Measurements from ENCODE around the gene TK1.
"Not testable (repeated sequence)": the region's sequence is repeated elsewhere in the genome, so short reads cannot be mapped to it uniquely, and the experiment has no call there.

The TK1 gene, protein sequence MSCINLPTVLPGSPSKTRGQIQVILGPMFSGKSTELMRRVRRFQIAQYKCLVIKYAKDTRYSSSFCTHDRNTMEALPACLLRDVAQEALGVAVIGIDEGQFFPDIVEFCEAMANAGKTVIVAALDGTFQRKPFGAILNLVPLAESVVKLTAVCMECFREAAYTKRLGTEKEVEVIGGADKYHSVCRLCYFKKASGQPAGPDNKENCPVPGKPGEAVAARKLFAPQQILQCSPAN

GRCh38 chr17:78186692-78187595, at the start of gene TK1, which contains the start of gene AFMID:
Gene TK1 (minus strand): TSS chr17:78187052. CDS start chr17:78186994, 58 bp downstream.
Gene AFMID (plus strand): TSS chr17:78187362. CDS start chr17:78187371, 9 bp downstream.
- peak; percentile 97 for DNase-seq (ENCODE audit: low read depth in 2 of 2)

- DNase-seq (ENCODE audit: low read depth in 2 of 2): no peak
These were observed 49.0 kb upstream of the TK1 start for GRCh38 chr17:78235885-78236284.

DNA sequence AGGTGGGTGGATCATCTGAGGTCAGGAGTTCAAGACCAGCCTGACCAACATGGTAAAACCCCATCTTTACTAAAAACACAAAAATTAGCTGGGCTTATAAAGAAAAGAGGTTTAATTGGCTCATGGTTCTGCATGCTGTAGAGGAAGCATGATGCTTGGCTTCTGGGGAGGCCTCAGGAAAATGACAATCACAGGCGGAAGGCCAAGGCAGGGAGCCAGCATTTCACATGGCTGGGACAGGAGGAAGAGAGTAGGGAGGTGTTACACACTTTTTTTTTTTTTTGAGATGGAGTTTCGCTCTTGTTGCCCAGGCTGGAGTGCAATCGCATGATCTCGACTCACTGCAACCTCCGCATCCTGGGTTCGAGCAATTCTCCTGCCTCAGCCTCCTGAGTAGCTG, 48.2 kb upstream of the TK1 start:
- DNase-seq (ENCODE audit: low read depth in 2 of 2): not testable (repeated sequence)

- DNase-seq (ENCODE audit: low read depth in 2 of 2): no peak
These were observed 47.5 kb upstream of the TK1 start for GRCh38 chr17:78234261-78234865.

- no peak for DNase-seq (ENCODE audit: low read depth in 2 of 2)
These were observed 46.8 kb upstream of the TK1 start for GRCh38 chr17:78233678-78234077.

DNA sequence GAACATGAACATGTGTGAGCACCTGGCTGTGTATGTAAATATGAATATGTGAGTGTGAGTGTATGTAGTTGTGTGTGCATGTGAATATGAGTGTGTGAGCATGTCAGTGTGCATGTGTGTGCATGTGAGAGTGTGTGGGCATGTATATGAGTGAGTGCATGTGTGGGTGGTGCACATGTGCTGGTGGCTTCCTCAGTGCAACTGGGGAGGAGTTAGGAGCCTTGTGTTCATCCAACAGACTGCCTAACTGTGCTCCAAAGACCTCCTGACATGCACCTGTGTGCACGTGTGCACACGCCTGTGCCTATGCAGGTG, 46.0 kb upstream of the TK1 start:
- DNase-seq (ENCODE audit: low read depth in 2 of 2): no peak

GRCh38 chr17:78231991-78232858, 45.4 kb upstream of the TK1 start:
- DNase-seq (ENCODE audit: low read depth in 2 of 2): no peak

DNA sequence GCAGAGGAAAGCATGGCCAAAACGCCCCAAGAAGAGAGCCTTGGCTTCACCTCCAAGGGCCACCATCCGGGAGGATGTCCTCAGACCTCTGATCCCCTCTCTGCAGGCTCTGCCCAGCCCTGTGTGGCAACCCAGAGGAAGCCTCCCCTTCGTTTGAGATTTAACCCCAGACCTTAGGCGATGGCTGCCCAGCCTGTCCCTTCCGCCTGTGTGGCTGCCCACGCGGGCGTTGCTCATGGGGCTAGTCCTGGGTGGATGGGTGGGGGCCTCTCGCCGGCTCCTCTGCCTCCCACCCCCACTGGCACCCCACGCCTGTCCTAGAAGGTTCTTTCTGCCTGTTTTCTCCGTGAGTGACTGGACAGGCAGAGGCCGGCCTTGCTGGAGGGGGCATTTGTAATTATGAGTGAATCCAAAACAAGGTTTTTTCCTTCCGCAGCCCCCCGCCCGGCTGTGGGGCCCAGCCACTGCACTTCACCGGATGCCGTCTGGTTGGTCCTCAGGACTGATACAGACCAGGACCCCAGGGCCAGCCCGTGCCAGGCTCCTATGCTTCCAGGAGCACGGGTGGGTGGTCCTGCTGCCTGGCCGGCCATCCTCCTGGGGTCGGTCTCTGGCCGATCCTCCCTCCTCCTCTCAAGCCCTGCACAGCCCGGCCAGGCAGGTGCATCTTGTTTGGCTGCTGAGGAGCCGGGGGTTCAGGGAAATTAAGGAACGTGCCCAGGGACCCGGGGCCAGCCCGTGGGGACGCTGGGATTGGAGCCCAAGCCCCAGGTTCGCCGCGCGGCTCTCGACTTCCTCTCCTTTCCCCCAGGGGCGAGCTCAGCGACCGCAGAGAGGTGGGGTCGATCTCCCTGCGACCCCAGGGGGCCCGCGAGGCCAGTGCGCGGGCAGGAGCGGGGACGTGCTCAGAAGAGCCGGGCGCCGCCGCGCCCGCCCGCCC, 44.4 kb upstream of the TK1 start, which contains the start of gene TMEM235:
TMEM235 (plus strand) TSS at position 636 of the 940 bp plus-strand sequence. CDS start 393 bp downstream, outside the sequence.
- no peak for DNase-seq (ENCODE audit: low read depth in 2 of 2)

GRCh38 chr17:78230252-78230962, 43.6 kb upstream of the TK1 start:
- DNase-seq (ENCODE audit: low read depth in 2 of 2): no peak

DNA sequence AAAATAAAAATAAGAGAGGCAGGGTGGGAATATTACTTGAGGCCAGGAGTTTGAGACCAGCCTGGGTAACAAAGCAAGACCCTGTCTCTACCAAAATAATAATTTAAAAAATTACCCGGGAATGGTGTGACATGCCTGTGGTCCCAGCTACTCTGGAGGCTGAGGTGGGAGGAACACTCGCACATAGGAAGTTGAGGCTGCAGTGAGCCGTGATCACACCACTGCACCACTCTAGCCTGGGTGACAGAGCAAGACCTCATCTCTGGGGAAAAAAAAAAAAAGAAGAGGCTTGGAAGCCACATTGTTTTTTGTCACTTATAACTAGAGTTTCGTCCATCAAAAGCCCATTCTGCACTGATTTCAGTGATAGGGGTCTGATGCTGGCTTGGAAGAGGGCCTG, 41.3 kb upstream of the TK1 start:
- no peak for DNase-seq (ENCODE audit: low read depth in 2 of 2)

DNA sequence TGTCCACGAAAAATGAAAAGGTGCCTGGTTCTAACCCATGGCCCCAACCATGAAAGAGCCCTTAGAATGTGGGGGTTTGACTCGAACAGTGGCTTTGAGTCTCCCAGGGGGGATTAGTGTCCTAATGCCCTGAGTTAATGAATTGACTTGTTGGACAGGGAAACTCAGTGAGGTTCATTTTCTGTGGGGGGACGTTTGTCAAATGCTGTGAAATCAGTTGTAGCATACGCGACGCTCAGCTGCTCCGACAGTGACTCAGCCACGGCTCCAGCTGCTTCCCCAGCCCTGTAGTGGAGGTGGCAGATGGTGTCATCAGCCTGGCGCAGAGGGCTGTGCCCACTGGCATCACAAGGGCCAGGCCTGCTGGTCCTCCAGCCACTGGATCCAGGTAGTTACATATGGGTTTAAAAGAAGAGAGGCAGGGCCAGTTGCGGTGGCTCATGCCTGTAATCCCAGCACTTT, 40.6 kb upstream of the TK1 start:
- no peak for DNase-seq (ENCODE audit: low read depth in 2 of 2)

GRCh38 chr17:78226759-78227454, 40.1 kb upstream of the TK1 start:
- no peak for DNase-seq (ENCODE audit: low read depth in 2 of 2)

DNA sequence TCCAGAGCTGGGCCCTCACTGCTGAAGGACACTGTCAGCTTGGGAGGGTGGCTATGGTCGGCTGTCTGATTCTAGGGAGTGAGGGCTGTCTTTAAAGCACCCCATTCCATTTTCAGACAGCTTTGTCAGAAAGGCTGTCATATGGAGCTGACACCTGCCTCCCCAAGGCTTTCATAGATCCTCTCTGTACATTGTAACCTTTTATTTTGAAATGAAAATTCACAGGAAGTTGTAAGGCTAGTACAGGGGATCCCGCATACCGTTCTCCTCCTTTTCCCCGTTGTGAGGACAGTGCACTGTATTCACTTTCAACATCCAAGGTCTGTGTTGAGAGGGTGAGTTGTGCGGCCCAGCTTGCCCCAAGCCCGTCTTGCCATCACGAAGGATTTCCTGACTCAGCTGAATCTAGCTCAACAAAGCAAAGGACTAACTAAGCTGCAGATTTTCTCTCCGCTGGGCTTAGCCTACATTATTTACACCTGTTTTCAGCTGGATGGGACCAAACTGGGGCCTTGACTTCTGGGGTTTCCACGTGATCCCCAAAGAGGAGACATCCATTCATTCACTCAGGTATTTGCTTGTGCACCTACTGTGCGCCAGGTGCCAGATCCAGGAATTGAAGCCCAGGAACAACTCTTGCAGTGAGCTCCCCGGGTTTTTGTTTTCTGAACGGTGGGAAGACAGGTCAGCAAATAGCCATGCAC, 39.4 kb upstream of the TK1 start:
- DNase-seq (ENCODE audit: low read depth in 2 of 2): no peak

GRCh38 chr17:78225088-78225865, 38.4 kb upstream of the TK1 start:
- no peak for DNase-seq (ENCODE audit: low read depth in 2 of 2)

GRCh38 chr17:78224231-78225087, 37.6 kb upstream of the TK1 start:
- no peak for DNase-seq (ENCODE audit: low read depth in 2 of 2)

- no peak for DNase-seq (ENCODE audit: low read depth in 2 of 2)
These were observed 36.9 kb upstream of the TK1 start for GRCh38 chr17:78223765-78224164.

DNA sequence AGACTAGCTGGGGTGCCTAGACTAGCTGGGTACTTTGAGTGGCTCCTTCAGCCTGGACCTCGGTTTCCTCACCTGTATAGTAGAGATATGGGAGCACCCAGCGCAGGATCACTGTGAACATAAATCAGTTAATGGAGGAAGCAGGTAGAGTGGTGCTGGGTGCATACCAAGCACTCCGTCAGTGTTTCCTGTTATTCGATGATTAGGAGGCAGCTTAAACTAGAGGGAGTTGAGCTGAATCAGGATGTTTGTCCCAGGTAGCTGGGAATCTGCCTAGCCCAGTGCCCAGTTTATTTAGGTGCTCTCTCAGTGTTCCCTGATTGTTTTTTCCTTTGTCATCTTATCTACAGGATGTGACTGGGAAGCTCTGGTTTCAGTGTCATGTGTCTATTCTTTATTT, 36.2 kb upstream of the TK1 start:
- no peak for DNase-seq (ENCODE audit: low read depth in 2 of 2)

All from stimulated activated CD4-positive, alpha-beta T cell treated with anti-CD3 and anti-CD28 coated beads, Interleukin-15, amount 100 ng/mL, for 48 hours (primary cell).